ENCODE measurements around the gene SFT2D1.
"Not testable (repeated sequence)": the region's sequence is repeated elsewhere in the genome, so short reads cannot be mapped to it uniquely, and the experiment has no call there.

Gene SFT2D1

GRCh38 chr6:166342349-166343149, at the start of gene SFT2D1:
SFT2D1 (minus strand) TSS chr6:166342545; CDS start chr6:166342481, 64 bp downstream.
- peak; percentile 57 to 72 for DNase-seq (ENCODE audit: low read depth in 2 of 2)

GRCh38 chr6:166389119-166389518, 46.8 kb upstream of the SFT2D1 start:
- no peak for DNase-seq (ENCODE audit: low read depth in 2 of 2)

GRCh38 chr6:166388290-166389004, 46.1 kb upstream of the SFT2D1 start:
- no peak for DNase-seq (ENCODE audit: low read depth in 2 of 2)

GRCh38 chr6:166387642-166388289, 45.4 kb upstream of the SFT2D1 start:
- DNase-seq (ENCODE audit: low read depth in 2 of 2), result no peak

GRCh38 chr6:166387098-166387497, 44.8 kb upstream of the SFT2D1 start:
- not testable (repeated sequence) for DNase-seq (ENCODE audit: low read depth in 2 of 2)

GRCh38 chr6:166386111-166386510, 43.8 kb upstream of the SFT2D1 start:
- no peak for DNase-seq (ENCODE audit: low read depth in 2 of 2)

- DNase-seq (ENCODE audit: low read depth in 2 of 2), result not testable (repeated sequence)
Measured at GRCh38 chr6:166383802-166384363, 41.5 kb upstream of the SFT2D1 start.

- DNase-seq (ENCODE audit: low read depth in 2 of 2), result peak; percentile 85 to 93
Measured at GRCh38 chr6:166382933-166383801, 40.8 kb upstream of the SFT2D1 start, which contains the start of gene MPC1. MPC1 (minus strand) TSS chr6:166382940; CDS start chr6:166382876, 64 bp downstream.

GRCh38 chr6:166382500-166382932, 40.2 kb upstream of the SFT2D1 start:
- no peak for DNase-seq (ENCODE audit: low read depth in 2 of 2)

- peak; percentile 38 to 46 for DNase-seq (ENCODE audit: low read depth in 2 of 2)
Measured at GRCh38 chr6:166381733-166382499, 39.6 kb upstream of the SFT2D1 start.

GRCh38 chr6:166381381-166381732, 39.0 kb upstream of the SFT2D1 start:
- DNase-seq (ENCODE audit: low read depth in 2 of 2), result no peak

- DNase-seq (ENCODE audit: low read depth in 2 of 2), result no peak
Measured at GRCh38 chr6:166379800-166380199, 37.5 kb upstream of the SFT2D1 start.

GRCh38 chr6:166379103-166379586, 36.8 kb upstream of the SFT2D1 start:
- DNase-seq (ENCODE audit: low read depth in 2 of 2), result no peak

GRCh38 chr6:166377721-166378120, 35.4 kb upstream of the SFT2D1 start:
- DNase-seq (ENCODE audit: low read depth in 2 of 2), result no peak

- no peak for DNase-seq (ENCODE audit: low read depth in 2 of 2)
Measured at GRCh38 chr6:166375013-166375412, 32.7 kb upstream of the SFT2D1 start.

- no peak for DNase-seq (ENCODE audit: low read depth in 2 of 2)
Measured at GRCh38 chr6:166370489-166370888, 28.1 kb upstream of the SFT2D1 start.

GRCh38 chr6:166369782-166370181, 27.4 kb upstream of the SFT2D1 start:
- DNase-seq (ENCODE audit: low read depth in 2 of 2), result no peak

- no peak for DNase-seq (ENCODE audit: low read depth in 2 of 2)
Measured at GRCh38 chr6:166366921-166367320, 24.6 kb upstream of the SFT2D1 start.

GRCh38 chr6:166365806-166366205, 23.5 kb upstream of the SFT2D1 start:
- no peak for DNase-seq (ENCODE audit: low read depth in 2 of 2)

GRCh38 chr6:166365221-166365620, 22.9 kb upstream of the SFT2D1 start:
- DNase-seq (ENCODE audit: low read depth in 2 of 2), result no peak

Data from stimulated activated CD8-positive, alpha-beta memory T cell treated with anti-CD3 and anti-CD28 coated beads, Interleukin-15, amount 100 ng/mL, for 4 hours (primary cell).